ENCODE results near the gene SNX13. TPM values are rescaled to one million over a fixed set of nuclear protein-coding genes. Genes with fewer than 3 reads are reported as not detected.

The SNX13 gene
- total RNA-seq, 4 donors from 2014 or later: 37.3 to 60.3 (median 48.8) TPM

GRCh38 chr7:17921857-17922416 is 18.4 kb downstream of the SNX13 start:
- no peak for TF ChIP-seq CTCF (IDR thresholded peaks at IDR 0.05)
- no peak for TF ChIP-seq POLR2A (IDR thresholded peaks at IDR 0.05)
- DNase-seq: no peak
- Histone ChIP-seq H3K4me1 (peaks cover 0 to 5% (median 3%) of the 10 kb centered on the region in 4 donors), H3K27ac (no peak overlapping the region), H3K4me3 (no peak overlapping the region), H3K36me3 (no peaks in the 10 kb centered on the region), H3K9me3 (peaks cover 0 to 3% (median 0%) of the 10 kb centered on the region in 4 donors), H3K27me3 (no peaks in the 10 kb centered on the region)

GRCh38 chr7:17917842-17918241 is 22.5 kb downstream of the SNX13 start:
- peaks cover 0 to 5% (median 0%) of the 10 kb centered on the region in 4 donors for H3K9me3 ChIP-seq
- no peak overlapping the region for H3K27ac ChIP-seq
- H3K4me3 ChIP-seq: no peak overlapping the region
- no peaks in the 10 kb centered on the region for H3K27me3 ChIP-seq
- H3K36me3 ChIP-seq: no peaks in the 10 kb centered on the region
- no peak for TF ChIP-seq POLR2A (IDR thresholded peaks at IDR 0.05)
- no peak for TF ChIP-seq CTCF (IDR thresholded peaks at IDR 0.05)
- H3K4me1 ChIP-seq: peaks cover 0 to 5% (median 0%) of the 10 kb centered on the region in 4 donors
- no peak for DNase-seq

- TF ChIP-seq CTCF (IDR thresholded peaks at IDR 0.05) (no peak), POLR2A (IDR thresholded peaks at IDR 0.05) (no peak)
- Histone ChIP-seq H3K27ac (no peak overlapping the region), H3K36me3 (no peaks in the 10 kb centered on the region), H3K9me3 (peaks cover 0 to 5% (median 0%) of the 10 kb centered on the region in 4 donors), H3K4me3 (no peak overlapping the region), H3K27me3 (no peaks in the 10 kb centered on the region), H3K4me1 (peaks cover 0 to under 1% (median 0%) of the 10 kb centered on the region in 4 donors)
- DNase-seq: no peak
These were observed 23.5 kb downstream of the SNX13 start for GRCh38 chr7:17916786-17917185.

- DNase-seq: no peak
- Histone ChIP-seq H3K27ac (no peak overlapping the region), H3K27me3 (no peaks in the 10 kb centered on the region), H3K4me1 (no peaks in the 10 kb centered on the region), H3K9me3 (peaks cover 0 to 5% (median 0%) of the 10 kb centered on the region in 4 donors), H3K4me3 (no peak overlapping the region), H3K36me3 (no peaks in the 10 kb centered on the region)
- TF ChIP-seq CTCF (IDR thresholded peaks at IDR 0.05) (no peak), POLR2A (IDR thresholded peaks at IDR 0.05) (no peak)
These were observed 24.5 kb downstream of the SNX13 start for GRCh38 chr7:17915796-17916195.

- Histone ChIP-seq H3K4me3 (no peak overlapping the region), H3K36me3 (no peaks in the 10 kb centered on the region), H3K4me1 (no peaks in the 10 kb centered on the region), H3K27ac (no peak overlapping the region), H3K9me3 (peaks cover 0 to 5% (median 0%) of the 10 kb centered on the region in 4 donors), H3K27me3 (no peaks in the 10 kb centered on the region)
- DNase-seq: no peak
- no peak for TF ChIP-seq CTCF (IDR thresholded peaks at IDR 0.05)
- TF ChIP-seq POLR2A (IDR thresholded peaks at IDR 0.05): no peak
These were observed 25.1 kb downstream of the SNX13 start for GRCh38 chr7:17915168-17915567.
